GM12878 (cell line): Measurements from ENCODE around the gene PRRC2A. TPM values are rescaled to one million over a fixed set of nuclear protein-coding genes. Genes with fewer than 3 reads are reported as not detected.

Source experiments
- ATF2 ChIP-seq: IDR thresholded peaks from 2 replicates; pipeline ENCODE4 v1.6.1; 2012; ENCODE audit warnings: low read length, inconsistent platforms
- BCL11A ChIP-seq: IDR thresholded peaks from 2 replicates; pipeline ENCODE4 v1.6.1; 2011; ENCODE audit warnings: low read depth, low read length
- CHD2 ChIP-seq: IDR thresholded peaks from 2 replicates; pipeline ENCODE4 v1.6.1; 2011; ENCODE audit warnings: low read depth, low read length, improper control_type of control experiment, borderline replicate concordance
- FOXK2 ChIP-seq: fragments of 450-650 bp; IDR thresholded peaks from 2 replicates; pipeline ENCODE4 v1.6.1; 2017; ENCODE audit warnings: mild to moderate bottlenecking, moderate library complexity
- IKZF1 ChIP-seq: fragments of 450-650 bp; conservative IDR thresholded peaks from 2 replicates; pipeline ENCODE4 v1.6.1; 2017; ENCODE audit warnings: antibody characterized with exemption, mild to moderate bottlenecking
- IKZF2 ChIP-seq, 2 experiments: fragments of 450-650 bp; IDR thresholded peaks; 2 replicates each; pipeline ENCODE4 v1.6.1; 2017; ENCODE audit warnings: mild to moderate bottlenecking in 2 of 2, moderate library complexity in 2 of 2
- NBN ChIP-seq: fragments of 450-650 bp; IDR thresholded peaks from 2 replicates; pipeline ENCODE4 v1.6.1; 2016
- PAX8 ChIP-seq: fragments of 450-650 bp; IDR thresholded peaks from 2 replicates; pipeline ENCODE4 v1.6.1; 2017; ENCODE audit warnings: mild to moderate bottlenecking, moderate library complexity
- PML ChIP-seq: IDR thresholded peaks from 2 replicates; pipeline ENCODE4 v1.6.1; 2012; ENCODE audit warnings: low read length, inconsistent platforms
- RB1 ChIP-seq: fragments of 450-650 bp; formaldehyde crosslinking; IDR thresholded peaks from 2 replicates; pipeline ENCODE4 v1.6.1; 2017; ENCODE audit warnings: mild to moderate bottlenecking, borderline replicate concordance
- SMARCA5 ChIP-seq: fragments of 450-650 bp; IDR thresholded peaks from 2 replicates; pipeline ENCODE4 v1.6.1; 2017; ENCODE audit warnings: mild to moderate bottlenecking
- SP1 ChIP-seq: IDR thresholded peaks from one replicate; pipeline ENCODE4 v1.6.1; 2011; ENCODE audit warnings: low read depth, low read length
- SPI1 ChIP-seq: IDR thresholded peaks from 2 replicates; pipeline ENCODE4 v1.6.1; 2011; ENCODE audit warnings: low read depth, mild to moderate bottlenecking, low read length, moderate library complexity, borderline replicate concordance; ENCODE audit not compliant: insufficient read depth
- TCF12 ChIP-seq: IDR thresholded peaks from 2 replicates; pipeline ENCODE4 v1.6.1; 2011; ENCODE audit warnings: low read depth, mild to moderate bottlenecking, low read length
- YBX1 ChIP-seq: fragments of 450-650 bp; IDR thresholded peaks from 2 replicates; pipeline ENCODE4 v1.6.1; 2016; ENCODE audit warnings: antibody characterized with exemption
- YY1 ChIP-seq: IDR thresholded peaks from 2 replicates; pipeline ENCODE4 v1.6.1; 2011; ENCODE audit warnings: low read depth, mild to moderate bottlenecking, low read length
- ZBTB4 ChIP-seq: fragments of 450-650 bp; formaldehyde crosslinking; IDR thresholded peaks from 2 replicates; pipeline ENCODE4 v1.4.0; 2022; ENCODE audit warnings: mild to moderate bottlenecking, moderate library complexity
- ZNF592 ChIP-seq: fragments of 450-650 bp; IDR thresholded peaks from 2 replicates; pipeline ENCODE4 v1.6.1; 2017; ENCODE audit warnings: mild to moderate bottlenecking, moderate library complexity
- polyA plus RNA-seq, 11 experiments: library from polyadenylated mRNA; depleted of rRNA in 4 of 11; unstranded in 6 of 11; stranded (reverse) in 5 of 11; fragments of >200 nt; fragmentation: Nextera tagmentation in 4 of 11; fragmentation: Illumina TruSeq in 1 of 11; extraction: Ambion mirVana in 4 of 11; extraction: Trizol in 1 of 11; gene quantifications; 1 replicate in 1 of 11; 2 replicates in 10 of 11; pipeline versions ENCODE4 v1.2.1 to v1.2.3, GENCODE V29; 2011 to 2016; ENCODE audit warnings: inconsistent platforms in 2 of 11, missing spikeins in 2 of 11, low read depth in 1 of 11
- total RNA-seq, 4 experiments: library from RNA; depleted of rRNA in 3 of 4; stranded (reverse); fragments of >200 nt in 3 of 4; fragmentation: Illumina TruSeq in 1 of 4; extraction: Trizol in 1 of 4; gene quantifications; 2 replicates each; pipeline versions ENCODE4 v1.2.1 to v1.2.3, GENCODE V29; 2013 to 2021
- TF ChIP-seq, protein P1 (sequence below): IDR thresholded peaks from 2 replicates; pipeline ENCODE4 v1.6.1; 2011; ENCODE audit warnings: low read depth, low read length, improper control_type of control experiment, borderline replicate concordance
- TF ChIP-seq, protein P2 (sequence below): fragments of 150-350 bp; IDR thresholded peaks from 2 replicates; pipeline ENCODE4 v1.6.1; 2014; ENCODE audit warnings: mild to moderate bottlenecking, low read depth, low read length

The PRRC2A gene
- total and polyA plus RNA-seq, 10 of the 15 experiments (the other 5 are each of a cell fraction or from before 2014, with no cell fraction given) = 0.40 to 244 (median 61.3) TPM

- TF ChIP-seq ZNF592 = no peak
- peak; percentile 14 for TF ChIP-seq SP1
- no peak for TF ChIP-seq ATF2
- peak; percentile 83 for TF ChIP-seq IKZF1
- peak; percentile 73 for TF ChIP-seq TCF12
- no peak for TF ChIP-seq PAX8
- TF ChIP-seq, protein P1, sequence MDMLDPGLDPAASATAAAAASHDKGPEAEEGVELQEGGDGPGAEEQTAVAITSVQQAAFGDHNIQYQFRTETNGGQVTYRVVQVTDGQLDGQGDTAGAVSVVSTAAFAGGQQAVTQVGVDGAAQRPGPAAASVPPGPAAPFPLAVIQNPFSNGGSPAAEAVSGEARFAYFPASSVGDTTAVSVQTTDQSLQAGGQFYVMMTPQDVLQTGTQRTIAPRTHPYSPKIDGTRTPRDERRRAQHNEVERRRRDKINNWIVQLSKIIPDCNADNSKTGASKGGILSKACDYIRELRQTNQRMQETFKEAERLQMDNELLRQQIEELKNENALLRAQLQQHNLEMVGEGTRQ = no peak
- no peak for TF ChIP-seq YBX1
- 0 out of 2 replicates have a peak, but pooled peaks have one; percentile 56 for TF ChIP-seq RB1
- no peak for TF ChIP-seq FOXK2
- no peak for TF ChIP-seq SMARCA5
- no peak for TF ChIP-seq ZBTB4 (CRISPR knock-in tag)
- TF ChIP-seq, protein P2, sequence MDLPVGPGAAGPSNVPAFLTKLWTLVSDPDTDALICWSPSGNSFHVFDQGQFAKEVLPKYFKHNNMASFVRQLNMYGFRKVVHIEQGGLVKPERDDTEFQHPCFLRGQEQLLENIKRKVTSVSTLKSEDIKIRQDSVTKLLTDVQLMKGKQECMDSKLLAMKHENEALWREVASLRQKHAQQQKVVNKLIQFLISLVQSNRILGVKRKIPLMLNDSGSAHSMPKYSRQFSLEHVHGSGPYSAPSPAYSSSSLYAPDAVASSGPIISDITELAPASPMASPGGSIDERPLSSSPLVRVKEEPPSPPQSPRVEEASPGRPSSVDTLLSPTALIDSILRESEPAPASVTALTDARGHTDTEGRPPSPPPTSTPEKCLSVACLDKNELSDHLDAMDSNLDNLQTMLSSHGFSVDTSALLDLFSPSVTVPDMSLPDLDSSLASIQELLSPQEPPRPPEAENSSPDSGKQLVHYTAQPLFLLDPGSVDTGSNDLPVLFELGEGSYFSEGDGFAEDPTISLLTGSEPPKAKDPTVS = no peak
- TF ChIP-seq BCL11A = 0 out of 2 replicates have a peak, but pooled peaks have one; percentile 20
- no peak for TF ChIP-seq YY1
- TF ChIP-seq NBN = no peak
- no peak for TF ChIP-seq CHD2
- TF ChIP-seq PML = peak; percentile 93
- no peak for TF ChIP-seq SPI1
- 0 out of 4 replicates have a peak, but pooled peaks of 1 of the 2 experiments have one; percentile 14 for TF ChIP-seq IKZF2 (IDR thresholded peaks at IDR 0.05)
Measured at GRCh38 chr6:31660381-31661261, 40.1 kb downstream of the PRRC2A start, which contains the start of gene C6orf47 (continued).
